ENCODE data around the gene INPP5A.
"Not testable (repeated sequence)": the region's sequence is repeated elsewhere in the genome, so short reads cannot be mapped to it uniquely, and the experiment has no call there.

INPP5A gene

DNA sequence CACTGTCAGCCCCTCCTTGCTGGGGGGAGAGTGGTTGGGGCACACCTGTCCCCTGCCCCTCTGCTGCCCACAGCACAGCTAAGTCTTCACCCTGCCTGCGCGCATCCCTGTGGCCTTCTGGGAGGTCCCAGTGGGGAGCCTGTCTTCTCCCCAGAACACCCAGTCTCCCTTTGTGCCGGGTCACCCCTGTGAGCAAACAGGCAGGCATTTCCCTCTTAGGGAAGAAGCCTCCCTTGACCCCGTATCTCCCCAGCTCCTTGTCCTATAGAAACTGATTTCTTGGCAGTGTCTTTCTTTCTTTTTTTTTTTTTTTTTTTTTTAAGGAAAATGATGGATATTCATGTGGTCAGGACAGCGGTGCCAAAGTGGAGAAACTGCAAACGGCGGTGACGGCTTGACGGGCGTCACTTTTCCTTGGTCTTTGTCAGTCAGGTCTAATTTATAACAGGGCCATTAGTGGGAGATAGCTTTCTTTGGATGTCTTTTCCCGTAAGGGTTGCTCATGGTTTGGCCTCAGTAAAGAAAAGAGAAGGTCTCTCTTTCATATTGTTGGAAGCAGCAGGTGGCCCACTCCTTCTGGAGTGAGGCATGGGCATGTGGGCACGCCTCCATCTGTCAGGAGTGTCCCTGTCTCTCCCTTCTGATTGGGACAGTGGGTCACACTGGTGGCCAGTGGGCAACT is 133.1 kb downstream of the INPP5A start:
- no peaks in the 10 kb centered on the region for H3K36me3 ChIP-seq (ENCODE audit: control insufficient read depth, insufficient read depth, low read length)
- no peaks in the 10 kb centered on the region for H3K4me1 ChIP-seq (ENCODE audit: control insufficient read depth, insufficient read depth, low read length, poor library complexity, severe bottlenecking)
- no peak overlapping the region for H3K27ac ChIP-seq (ENCODE audit: insufficient read depth, low read length, poor library complexity, severe bottlenecking)
- DNase-seq = no peak
- H3K27me3 ChIP-seq (replicated peaks; ENCODE audit: control insufficient read depth, insufficient read depth, low read length, poor library complexity, severe bottlenecking) = no peaks in the 10 kb centered on the region
- H3K9me3 ChIP-seq (ENCODE audit: control insufficient read depth, low read length) = no peaks in the 10 kb centered on the region
- no peak overlapping the region for H3K4me3 ChIP-seq (ENCODE audit: insufficient read depth, low read depth, low read length, poor library complexity, severe bottlenecking)

DNA sequence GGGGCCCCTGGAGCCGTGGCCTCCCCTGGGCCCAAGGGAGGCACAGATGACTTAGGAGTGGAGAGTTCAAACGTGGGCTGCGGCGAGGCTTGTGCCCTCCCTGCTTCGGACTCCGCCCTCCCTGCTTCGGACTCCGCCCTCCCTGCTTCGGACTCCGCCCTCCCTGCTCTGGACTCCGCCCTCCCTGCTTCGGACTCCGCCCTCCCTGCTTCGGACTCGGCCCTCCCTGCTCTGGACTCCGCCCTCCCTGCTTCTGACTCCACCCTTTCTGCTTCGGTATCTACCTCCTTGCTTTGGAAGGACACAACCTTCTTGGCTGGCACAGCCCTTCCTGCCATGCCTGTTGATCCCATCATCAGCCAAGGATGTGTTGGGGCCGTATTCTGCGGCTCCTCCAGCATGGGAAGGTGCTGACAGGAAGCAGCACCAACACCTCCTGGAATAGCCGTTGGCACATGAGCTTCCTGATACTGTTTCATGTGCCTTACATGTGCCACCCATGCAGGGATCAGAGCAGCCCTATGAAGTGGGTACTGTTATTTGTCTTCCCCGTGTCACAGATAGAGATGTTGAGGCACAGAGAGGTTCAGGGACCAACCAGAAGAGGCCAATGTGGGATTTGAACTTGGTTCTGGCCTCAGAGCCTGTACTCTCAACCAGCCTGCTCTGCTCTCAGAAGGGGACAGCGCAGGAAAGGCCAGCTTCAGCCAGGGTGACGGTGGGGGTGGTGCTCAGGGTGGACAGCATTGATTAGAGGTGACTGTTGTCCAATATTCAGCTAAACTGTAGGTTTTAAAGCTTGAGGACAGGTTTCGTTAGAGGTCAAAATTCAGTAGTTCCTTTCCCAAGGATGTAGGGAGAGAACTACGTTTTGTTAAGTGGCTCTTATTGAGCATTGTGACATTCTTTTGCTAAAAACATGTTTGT is 133.9 kb downstream of the INPP5A start:
- H3K4me1 ChIP-seq (ENCODE audit: control insufficient read depth, insufficient read depth, low read length, poor library complexity, severe bottlenecking) = no peaks in the 10 kb centered on the region
- DNase-seq = no peak
- H3K27me3 ChIP-seq (replicated peaks; ENCODE audit: control insufficient read depth, insufficient read depth, low read length, poor library complexity, severe bottlenecking) = no peaks in the 10 kb centered on the region
- H3K36me3 ChIP-seq (ENCODE audit: control insufficient read depth, insufficient read depth, low read length) = no peaks in the 10 kb centered on the region
- no peak overlapping the region for H3K4me3 ChIP-seq (ENCODE audit: insufficient read depth, low read depth, low read length, poor library complexity, severe bottlenecking)
- H3K9me3 ChIP-seq (ENCODE audit: control insufficient read depth, low read length) = no peaks in the 10 kb centered on the region
- no peak overlapping the region for H3K27ac ChIP-seq (ENCODE audit: insufficient read depth, low read length, poor library complexity, severe bottlenecking)

DNA sequence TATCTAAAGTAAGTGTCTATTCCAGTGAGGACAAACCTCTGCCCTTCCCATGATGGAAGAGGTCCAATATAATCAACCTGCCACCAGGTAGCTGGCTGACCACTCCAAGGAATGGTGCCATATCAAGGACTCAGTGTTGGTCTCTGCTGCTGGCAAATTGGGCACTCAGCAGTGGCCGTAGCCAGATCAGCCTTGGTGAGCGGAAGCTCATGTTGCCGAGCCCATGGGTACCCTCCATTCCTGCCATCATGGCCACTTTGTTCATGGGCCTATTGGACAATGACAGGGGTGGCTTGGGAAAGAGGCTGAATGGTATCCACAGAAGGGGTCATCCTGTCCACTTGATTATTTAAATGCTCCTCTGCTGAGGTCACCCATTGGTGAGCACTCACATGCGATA is 136.2 kb downstream of the INPP5A start:
- not testable (repeated sequence) for H3K4me3 ChIP-seq (ENCODE audit: insufficient read depth, low read depth, low read length, poor library complexity, severe bottlenecking); H3K27ac ChIP-seq (ENCODE audit: insufficient read depth, low read length, poor library complexity, severe bottlenecking); DNase-seq; H3K27me3 ChIP-seq (replicated peaks; ENCODE audit: control insufficient read depth, insufficient read depth, low read length, poor library complexity, severe bottlenecking); H3K4me1 ChIP-seq (ENCODE audit: control insufficient read depth, insufficient read depth, low read length, poor library complexity, severe bottlenecking); H3K36me3 ChIP-seq (ENCODE audit: control insufficient read depth, insufficient read depth, low read length); H3K9me3 ChIP-seq (ENCODE audit: control insufficient read depth, low read length)

DNA sequence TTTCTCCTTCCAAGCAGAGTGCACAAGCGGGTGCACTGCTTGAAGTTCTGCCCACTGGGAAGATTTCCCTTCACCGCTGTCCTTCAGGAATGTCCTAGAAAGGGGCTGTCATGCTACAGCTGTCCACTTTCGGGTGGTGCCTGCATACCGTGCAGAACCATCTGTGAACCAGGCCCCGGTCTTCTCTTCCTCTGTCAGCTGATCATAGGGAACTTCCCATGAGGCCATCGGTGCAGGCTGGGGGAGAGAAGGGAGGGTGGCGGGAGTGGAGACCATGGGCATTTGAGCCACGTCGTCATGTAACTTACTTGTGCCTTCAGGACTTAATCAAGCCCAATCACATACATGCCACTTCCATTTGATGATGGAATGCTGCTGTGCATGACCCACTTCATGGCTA is 136.7 kb downstream of the INPP5A start:
- Histone ChIP-seq H3K36me3 (ENCODE audit: control insufficient read depth, insufficient read depth, low read length) (no peaks in the 10 kb centered on the region), H3K9me3 (ENCODE audit: control insufficient read depth, low read length) (no peaks in the 10 kb centered on the region), H3K4me3 (ENCODE audit: insufficient read depth, low read depth, low read length, poor library complexity, severe bottlenecking) (no peak overlapping the region), H3K27me3 (replicated peaks; ENCODE audit: control insufficient read depth, insufficient read depth, low read length, poor library complexity, severe bottlenecking) (no peaks in the 10 kb centered on the region), H3K4me1 (ENCODE audit: control insufficient read depth, insufficient read depth, low read length, poor library complexity, severe bottlenecking) (no peaks in the 10 kb centered on the region), H3K27ac (ENCODE audit: insufficient read depth, low read length, poor library complexity, severe bottlenecking) (no peak overlapping the region)
- no peak for DNase-seq

DNA sequence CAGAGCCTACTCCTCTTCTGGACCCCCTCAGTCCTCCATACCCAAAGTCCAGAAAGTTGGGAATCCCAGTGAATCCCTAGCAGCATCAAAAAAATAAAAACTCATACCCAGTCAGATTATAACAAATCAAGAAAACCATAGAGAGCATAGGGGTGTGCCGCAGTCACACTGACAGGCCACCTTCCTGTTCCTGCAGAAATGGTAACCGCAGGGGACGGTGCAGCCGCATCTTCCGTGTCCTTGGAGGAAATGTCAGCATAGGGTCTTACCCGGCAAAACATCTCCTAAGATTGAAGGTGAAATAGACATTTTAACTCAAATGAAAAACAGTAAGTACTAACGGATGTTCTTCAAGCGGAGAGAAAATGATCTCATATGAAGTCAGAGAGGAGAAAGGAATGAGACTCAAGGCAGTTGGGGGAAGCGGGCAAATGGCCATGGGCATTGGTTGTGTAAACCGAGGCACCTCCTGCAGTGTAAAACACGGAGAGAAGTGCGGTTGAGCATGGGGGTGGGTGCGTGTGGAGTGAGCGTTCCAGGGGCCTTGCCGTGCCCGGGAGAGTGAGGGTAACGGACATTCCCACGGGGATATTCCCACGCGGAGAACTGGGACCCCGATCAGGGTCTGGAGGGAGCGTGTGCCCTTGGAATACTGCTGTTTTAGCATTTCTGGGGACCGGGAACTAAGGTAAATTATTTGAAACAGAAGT is 137.6 kb downstream of the INPP5A start:
- Histone ChIP-seq H3K9me3 (ENCODE audit: control insufficient read depth, low read length) (no peaks in the 10 kb centered on the region), H3K4me3 (ENCODE audit: insufficient read depth, low read depth, low read length, poor library complexity, severe bottlenecking) (no peak overlapping the region), H3K27ac (ENCODE audit: insufficient read depth, low read length, poor library complexity, severe bottlenecking) (no peak overlapping the region), H3K36me3 (ENCODE audit: control insufficient read depth, insufficient read depth, low read length) (no peaks in the 10 kb centered on the region), H3K27me3 (replicated peaks; ENCODE audit: control insufficient read depth, insufficient read depth, low read length, poor library complexity, severe bottlenecking) (no peaks in the 10 kb centered on the region), H3K4me1 (ENCODE audit: control insufficient read depth, insufficient read depth, low read length, poor library complexity, severe bottlenecking) (no peaks in the 10 kb centered on the region)
- no peak for DNase-seq

DNA sequence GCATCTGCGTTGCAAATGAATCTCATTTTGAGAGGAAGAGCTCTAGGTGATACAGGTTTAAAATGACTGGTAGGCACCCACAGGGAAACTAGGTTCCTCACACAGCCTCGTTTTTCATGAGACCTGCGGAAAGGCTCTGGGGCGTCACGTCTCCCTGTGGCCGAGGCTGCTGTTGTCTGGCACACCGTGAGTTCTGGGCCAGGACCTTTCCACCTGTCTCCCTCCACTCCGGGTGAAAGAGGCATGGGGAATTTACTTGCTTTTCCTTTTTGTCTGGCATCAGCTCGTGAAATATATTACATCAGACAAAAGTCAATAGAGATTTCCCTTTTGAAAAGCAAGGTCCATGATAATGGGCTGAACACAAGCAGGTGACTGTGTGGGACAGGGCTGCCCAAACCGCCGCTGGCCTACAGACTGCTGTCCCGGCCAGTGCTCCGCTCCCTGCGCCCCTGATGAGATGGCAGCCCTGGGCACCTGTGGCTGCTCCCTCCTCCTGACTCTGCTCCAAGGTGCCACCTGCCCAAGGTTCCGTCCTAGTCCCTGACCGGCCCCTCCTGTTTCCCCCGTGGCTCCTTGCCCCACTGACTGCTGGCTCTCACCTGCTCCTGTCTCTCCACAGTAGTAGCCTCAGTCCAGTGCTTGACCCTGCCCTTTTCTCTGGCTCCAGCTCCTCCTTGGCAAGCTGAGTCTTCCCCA is 138.8 kb downstream of the INPP5A start:
- Histone ChIP-seq H3K27ac (ENCODE audit: insufficient read depth, low read length, poor library complexity, severe bottlenecking) (no peak overlapping the region), H3K4me3 (ENCODE audit: insufficient read depth, low read depth, low read length, poor library complexity, severe bottlenecking) (no peak overlapping the region), H3K27me3 (replicated peaks; ENCODE audit: control insufficient read depth, insufficient read depth, low read length, poor library complexity, severe bottlenecking) (no peaks in the 10 kb centered on the region), H3K4me1 (ENCODE audit: control insufficient read depth, insufficient read depth, low read length, poor library complexity, severe bottlenecking) (no peaks in the 10 kb centered on the region), H3K36me3 (ENCODE audit: control insufficient read depth, insufficient read depth, low read length) (no peaks in the 10 kb centered on the region), H3K9me3 (ENCODE audit: control insufficient read depth, low read length) (no peaks in the 10 kb centered on the region)
- no peak for DNase-seq

DNA sequence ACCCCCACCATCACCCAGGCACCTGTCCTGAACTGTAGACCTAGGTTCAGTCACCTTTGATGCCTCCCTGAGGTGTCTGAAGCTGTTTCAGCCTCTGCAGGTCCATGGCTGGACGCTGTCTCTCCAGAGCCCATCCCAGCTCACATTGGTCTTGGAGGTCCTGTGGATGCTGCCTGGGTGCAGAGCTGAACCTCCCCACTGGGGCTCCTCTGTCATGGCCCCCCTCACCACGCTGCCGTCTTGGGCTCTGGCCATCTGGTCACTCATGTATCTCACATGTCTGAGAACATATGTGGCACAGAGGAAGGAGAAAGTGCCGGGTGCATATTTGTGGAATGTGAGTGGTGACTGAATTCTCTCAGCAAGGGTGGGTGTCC is 139.5 kb downstream of the INPP5A start:
- DNase-seq = no peak
- H3K4me1 ChIP-seq (ENCODE audit: control insufficient read depth, insufficient read depth, low read length, poor library complexity, severe bottlenecking) = no peaks in the 10 kb centered on the region
- no peaks in the 10 kb centered on the region for H3K36me3 ChIP-seq (ENCODE audit: control insufficient read depth, insufficient read depth, low read length)
- no peaks in the 10 kb centered on the region for H3K27me3 ChIP-seq (replicated peaks; ENCODE audit: control insufficient read depth, insufficient read depth, low read length, poor library complexity, severe bottlenecking)
- no peak overlapping the region for H3K27ac ChIP-seq (ENCODE audit: insufficient read depth, low read length, poor library complexity, severe bottlenecking)
- no peaks in the 10 kb centered on the region for H3K9me3 ChIP-seq (ENCODE audit: control insufficient read depth, low read length)
- H3K4me3 ChIP-seq (ENCODE audit: insufficient read depth, low read depth, low read length, poor library complexity, severe bottlenecking) = no peak overlapping the region

DNA sequence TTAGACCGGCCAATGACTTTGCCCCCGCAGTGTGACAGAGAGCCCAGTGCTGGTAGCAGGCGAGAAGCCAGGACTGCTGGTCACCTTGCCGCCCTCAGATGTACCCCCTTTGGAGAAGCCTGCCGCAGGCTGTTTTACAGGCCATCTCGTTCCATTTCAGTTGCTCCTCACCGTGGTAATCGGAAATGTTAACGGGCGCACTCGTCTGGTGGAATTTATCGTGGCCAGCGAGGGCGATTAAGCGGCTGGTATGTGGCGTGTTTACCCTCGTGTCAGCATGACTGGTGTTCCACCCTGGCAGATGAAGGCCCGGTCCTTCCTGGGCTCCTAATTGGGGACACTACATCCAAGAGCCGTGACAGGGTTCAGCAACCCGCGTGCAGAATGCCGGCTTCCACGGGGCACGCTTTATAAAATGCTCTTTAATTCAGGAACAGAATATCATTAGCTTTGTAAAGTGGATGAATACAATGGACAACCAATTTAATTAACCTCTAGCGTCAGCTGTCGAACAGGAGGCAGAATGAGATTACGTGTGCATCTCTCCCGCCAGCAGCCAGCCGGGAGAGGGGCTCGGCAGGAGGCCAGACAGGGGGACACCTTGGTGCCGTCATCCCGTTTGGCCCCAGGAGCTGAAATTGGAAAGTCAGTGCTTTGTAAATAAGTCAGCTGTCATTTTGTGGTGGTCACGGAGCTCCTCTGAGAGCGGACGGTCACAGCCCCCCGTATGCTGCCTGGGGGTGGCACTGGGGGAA is 140.1 kb downstream of the INPP5A start:
- DNase-seq = no peak
- Histone ChIP-seq H3K4me1 (ENCODE audit: control insufficient read depth, insufficient read depth, low read length, poor library complexity, severe bottlenecking) (no peaks in the 10 kb centered on the region), H3K9me3 (ENCODE audit: control insufficient read depth, low read length) (no peaks in the 10 kb centered on the region), H3K27ac (ENCODE audit: insufficient read depth, low read length, poor library complexity, severe bottlenecking) (no peak overlapping the region), H3K36me3 (ENCODE audit: control insufficient read depth, insufficient read depth, low read length) (no peaks in the 10 kb centered on the region), H3K27me3 (replicated peaks; ENCODE audit: control insufficient read depth, insufficient read depth, low read length, poor library complexity, severe bottlenecking) (no peaks in the 10 kb centered on the region), H3K4me3 (ENCODE audit: insufficient read depth, low read depth, low read length, poor library complexity, severe bottlenecking) (no peak overlapping the region)

DNA sequence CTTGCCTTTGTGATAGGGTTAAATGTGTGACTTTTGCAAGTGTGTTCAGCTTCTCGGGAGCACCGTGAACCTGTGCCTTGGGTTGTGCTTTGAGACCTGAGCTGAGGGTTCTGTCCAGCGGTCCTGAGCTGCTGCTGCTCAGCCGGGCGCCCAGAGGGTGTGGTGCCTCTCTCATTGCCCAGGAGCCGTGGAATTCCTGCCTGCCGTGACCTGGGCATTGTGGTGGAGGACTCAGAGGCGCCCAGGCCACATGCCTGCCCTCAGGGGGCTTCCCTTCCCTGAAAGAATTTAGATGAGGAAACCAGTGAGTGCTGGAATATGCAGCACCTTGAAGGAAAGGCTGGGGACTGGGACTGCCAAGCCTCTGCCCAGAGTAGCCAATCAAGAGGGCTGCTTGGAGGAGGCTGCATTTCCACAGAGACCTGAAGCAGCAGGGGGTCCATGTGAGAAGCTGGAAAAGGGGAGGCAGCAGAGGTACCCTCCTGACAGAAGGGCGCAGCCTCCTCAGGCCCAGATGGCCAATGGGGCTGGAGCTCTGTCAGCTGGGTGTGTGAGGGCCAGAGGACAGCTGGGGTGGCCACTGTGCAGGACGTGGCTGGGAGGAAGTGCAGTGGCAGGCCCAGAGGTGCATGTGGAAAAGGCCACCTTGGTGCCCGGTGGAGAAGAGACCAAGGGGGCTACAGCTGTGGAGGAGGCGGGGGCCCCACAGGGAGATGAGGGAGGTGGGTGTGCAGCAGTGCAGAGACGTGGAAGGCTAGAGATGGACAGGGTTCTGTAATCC is 141.0 kb downstream of the INPP5A start:
- Histone ChIP-seq H3K27ac (ENCODE audit: insufficient read depth, low read length, poor library complexity, severe bottlenecking) (no peak overlapping the region), H3K36me3 (ENCODE audit: control insufficient read depth, insufficient read depth, low read length) (no peaks in the 10 kb centered on the region), H3K4me1 (ENCODE audit: control insufficient read depth, insufficient read depth, low read length, poor library complexity, severe bottlenecking) (no peaks in the 10 kb centered on the region), H3K9me3 (ENCODE audit: control insufficient read depth, low read length) (no peaks in the 10 kb centered on the region), H3K27me3 (replicated peaks; ENCODE audit: control insufficient read depth, insufficient read depth, low read length, poor library complexity, severe bottlenecking) (no peaks in the 10 kb centered on the region), H3K4me3 (ENCODE audit: insufficient read depth, low read depth, low read length, poor library complexity, severe bottlenecking) (no peak overlapping the region)
- DNase-seq = no peak
